Testis (tissue), 2 donors: ENCODE data around the gene HBEGF.

Source experiments
- CTCF ChIP-seq, 3 experiments: fragments of 450-650 bp in 2 of 3; fragments of 200-600 bp in 1 of 3; sonication (generic) in 1 of 3; IDR thresholded peaks; one replicate each; pipeline ENCODE4 v1.5.1; 2016 to 2019; ENCODE audit warnings: antibody characterized with exemption in 3 of 3, mild to moderate bottlenecking in 2 of 3, moderate library complexity in 1 of 3
- POLR2A ChIP-seq: fragments of 450-650 bp; IDR thresholded peaks from one replicate; pipeline ENCODE4 v1.6.1; 2017; ENCODE audit warnings: antibody characterized with exemption, mild to moderate bottlenecking, moderate library complexity

- no peak for TF ChIP-seq CTCF (IDR thresholded peaks at IDR 0.05)
- no peak for TF ChIP-seq POLR2A
Measured at GRCh38 chr5:140339636-140340035, 6.8 kb downstream of the HBEGF start.
